Keratinocyte (primary cell): Measurements from ENCODE around the gene RARRES1.

Source experiments
- EZH2 ChIP-seq: IDR thresholded peaks from one replicate; pipeline ENCODE4 v1.6.1; 2012; ENCODE audit warnings: inconsistent platforms, mild to moderate bottlenecking, low read length, moderate library complexity
- TF ChIP-seq, protein P1 (sequence below), 3 experiments: IDR thresholded peaks in 1 of 3; conservative IDR thresholded peaks in 1 of 3; optimal IDR thresholded peaks in 1 of 3; 2 replicates in 2 of 3; 3 replicates in 1 of 3; pipeline versions ENCODE3 to v1.5.1; 2011; ENCODE audit warnings: low read length in 3 of 3, mild to moderate bottlenecking in 3 of 3, moderate library complexity in 2 of 3, control low read depth in 1 of 3, inconsistent platforms in 1 of 3; ENCODE audit not compliant: insufficient read depth in 2 of 3; ENCODE audit errors: extremely low read depth in 1 of 3

GRCh38 chr3:158679547-158680000, 52.7 kb downstream of the RARRES1 start:
- TF ChIP-seq, protein P1, sequence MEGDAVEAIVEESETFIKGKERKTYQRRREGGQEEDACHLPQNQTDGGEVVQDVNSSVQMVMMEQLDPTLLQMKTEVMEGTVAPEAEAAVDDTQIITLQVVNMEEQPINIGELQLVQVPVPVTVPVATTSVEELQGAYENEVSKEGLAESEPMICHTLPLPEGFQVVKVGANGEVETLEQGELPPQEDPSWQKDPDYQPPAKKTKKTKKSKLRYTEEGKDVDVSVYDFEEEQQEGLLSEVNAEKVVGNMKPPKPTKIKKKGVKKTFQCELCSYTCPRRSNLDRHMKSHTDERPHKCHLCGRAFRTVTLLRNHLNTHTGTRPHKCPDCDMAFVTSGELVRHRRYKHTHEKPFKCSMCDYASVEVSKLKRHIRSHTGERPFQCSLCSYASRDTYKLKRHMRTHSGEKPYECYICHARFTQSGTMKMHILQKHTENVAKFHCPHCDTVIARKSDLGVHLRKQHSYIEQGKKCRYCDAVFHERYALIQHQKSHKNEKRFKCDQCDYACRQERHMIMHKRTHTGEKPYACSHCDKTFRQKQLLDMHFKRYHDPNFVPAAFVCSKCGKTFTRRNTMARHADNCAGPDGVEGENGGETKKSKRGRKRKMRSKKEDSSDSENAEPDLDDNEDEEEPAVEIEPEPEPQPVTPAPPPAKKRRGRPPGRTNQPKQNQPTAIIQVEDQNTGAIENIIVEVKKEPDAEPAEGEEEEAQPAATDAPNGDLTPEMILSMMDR (optimal IDR thresholded peaks at IDR 0.05 in 1 of 3, IDR thresholded peaks at IDR 0.05 in 1 of 3, conservative IDR thresholded peaks at IDR 0.05 in 1 of 3; ENCODE audit: extremely low read depth in 1 of 3, insufficient read depth in 2 of 3, low read length in 3 of 3), result no peak
- TF ChIP-seq EZH2, result no peak
